HL-60 (cell line): ENCODE measurements around the gene NUDT14.

ENCODE experiments used
- CTCF ChIP-seq: IDR thresholded peaks from one replicate; pipeline ENCODE4 v1.5.1; 2011; ENCODE audit warnings: low read length, control low read depth, inconsistent platforms; ENCODE audit not compliant: insufficient read depth
- POLR2AphosphoS5 ChIP-seq: IDR thresholded peaks from 2 replicates; pipeline ENCODE4 v1.6.1; 2012; ENCODE audit warnings: low read depth
- SPI1 ChIP-seq: IDR thresholded peaks from 2 replicates; pipeline ENCODE4 v1.6.1; 2012; ENCODE audit warnings: low read depth, mild to moderate bottlenecking, borderline replicate concordance
- TF ChIP-seq, protein P1 (sequence below): IDR thresholded peaks from 2 replicates; pipeline ENCODE4 v1.6.1; 2012; ENCODE audit warnings: low read depth; ENCODE audit not compliant: insufficient replicate concordance

DNA sequence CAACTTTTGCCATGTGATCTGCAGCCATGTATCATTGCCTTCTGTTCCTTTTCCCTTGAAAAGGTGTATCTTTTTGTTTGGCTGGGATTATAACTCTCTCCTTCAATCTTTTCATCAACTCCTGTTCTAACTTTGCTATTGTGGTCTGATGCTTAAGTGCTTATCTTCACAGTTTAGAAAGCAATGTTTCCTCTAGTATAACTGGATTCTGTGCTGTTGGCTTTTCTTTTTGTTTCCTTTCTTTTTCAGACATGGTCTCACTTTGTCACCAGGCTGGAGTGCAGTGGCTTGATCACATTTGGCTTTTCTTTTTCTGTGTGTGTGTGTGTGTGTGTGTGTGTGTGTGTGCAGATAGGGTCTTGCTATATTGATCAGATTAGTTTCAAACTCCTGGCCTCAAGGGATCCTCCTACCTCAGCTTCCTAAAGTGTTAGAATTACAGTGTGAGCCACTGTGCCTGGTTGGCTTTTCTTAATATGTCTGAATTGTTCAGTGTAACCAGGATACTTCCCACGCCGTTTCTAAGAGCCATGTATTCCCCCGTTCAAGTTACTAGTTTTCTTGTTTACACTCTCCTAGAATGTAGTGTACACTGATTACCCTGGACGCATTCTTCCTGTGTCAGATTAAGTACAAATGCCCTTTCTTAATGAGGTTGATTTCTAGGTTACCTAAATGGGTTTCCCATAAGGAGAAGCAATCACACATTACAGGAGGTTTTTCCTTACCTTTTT lies 48.0 kb downstream of the NUDT14 start:
- TF ChIP-seq CTCF (no peak), POLR2AphosphoS5 (no peak), SPI1 (no peak)
- TF ChIP-seq, protein P1, sequence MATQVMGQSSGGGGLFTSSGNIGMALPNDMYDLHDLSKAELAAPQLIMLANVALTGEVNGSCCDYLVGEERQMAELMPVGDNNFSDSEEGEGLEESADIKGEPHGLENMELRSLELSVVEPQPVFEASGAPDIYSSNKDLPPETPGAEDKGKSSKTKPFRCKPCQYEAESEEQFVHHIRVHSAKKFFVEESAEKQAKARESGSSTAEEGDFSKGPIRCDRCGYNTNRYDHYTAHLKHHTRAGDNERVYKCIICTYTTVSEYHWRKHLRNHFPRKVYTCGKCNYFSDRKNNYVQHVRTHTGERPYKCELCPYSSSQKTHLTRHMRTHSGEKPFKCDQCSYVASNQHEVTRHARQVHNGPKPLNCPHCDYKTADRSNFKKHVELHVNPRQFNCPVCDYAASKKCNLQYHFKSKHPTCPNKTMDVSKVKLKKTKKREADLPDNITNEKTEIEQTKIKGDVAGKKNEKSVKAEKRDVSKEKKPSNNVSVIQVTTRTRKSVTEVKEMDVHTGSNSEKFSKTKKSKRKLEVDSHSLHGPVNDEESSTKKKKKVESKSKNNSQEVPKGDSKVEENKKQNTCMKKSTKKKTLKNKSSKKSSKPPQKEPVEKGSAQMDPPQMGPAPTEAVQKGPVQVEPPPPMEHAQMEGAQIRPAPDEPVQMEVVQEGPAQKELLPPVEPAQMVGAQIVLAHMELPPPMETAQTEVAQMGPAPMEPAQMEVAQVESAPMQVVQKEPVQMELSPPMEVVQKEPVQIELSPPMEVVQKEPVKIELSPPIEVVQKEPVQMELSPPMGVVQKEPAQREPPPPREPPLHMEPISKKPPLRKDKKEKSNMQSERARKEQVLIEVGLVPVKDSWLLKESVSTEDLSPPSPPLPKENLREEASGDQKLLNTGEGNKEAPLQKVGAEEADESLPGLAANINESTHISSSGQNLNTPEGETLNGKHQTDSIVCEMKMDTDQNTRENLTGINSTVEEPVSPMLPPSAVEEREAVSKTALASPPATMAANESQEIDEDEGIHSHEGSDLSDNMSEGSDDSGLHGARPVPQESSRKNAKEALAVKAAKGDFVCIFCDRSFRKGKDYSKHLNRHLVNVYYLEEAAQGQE = no peak
